Progenitor cell of endocrine pancreas (in vitro differentiated cells): ENCODE results near the gene BRF1. TPM values are rescaled to one million over a fixed set of nuclear protein-coding genes. Genes with fewer than 3 reads are reported as not detected.
A peak's percentile ranks its signal among the peaks of the same experiment; 100 is the strongest.

Source experiments
- DNase-seq: peaks from one replicate; pipeline ENCODE4 v3.0.0; 2021; ENCODE audit warnings: low spot score; ENCODE audit not compliant: unreplicated experiment
- H3K27ac Mint-ChIP-seq: 2 replicates; pipeline ENCODE4 v1.8.0; 2021; ENCODE audit warnings: mild to moderate bottlenecking, moderate library complexity, mixed read lengths
- H3K27me3 Mint-ChIP-seq: 2 replicates; pipeline ENCODE4 v1.8.0; 2021; ENCODE audit warnings: mixed read lengths
- H3K36me3 Mint-ChIP-seq: 2 replicates; pipeline ENCODE4 v1.8.0; 2022; ENCODE audit warnings: mixed read lengths; ENCODE audit not compliant: insufficient read depth
- H3K4me1 Mint-ChIP-seq: 2 replicates; pipeline ENCODE4 v1.8.0; 2021; ENCODE audit warnings: low read depth, mixed read lengths
- H3K4me3 Mint-ChIP-seq: 2 replicates; pipeline ENCODE4 v1.8.0; 2021; ENCODE audit warnings: low read depth, mild to moderate bottlenecking, moderate library complexity, mixed read lengths
- H3K9me3 Mint-ChIP-seq: 2 replicates; pipeline ENCODE4 v1.8.0; 2021; ENCODE audit warnings: low read depth, mixed read lengths
- CTCF ChIP-seq: fragments of 200-600 bp; sonication (generic); IDR thresholded peaks from one replicate; pipeline ENCODE4 v1.5.0; 2021; ENCODE audit warnings: antibody characterized with exemption, mild to moderate bottlenecking; ENCODE audit not compliant: unreplicated experiment
- total RNA-seq: library from RNA; stranded (reverse); gene quantifications from 2 replicates; pipeline ENCODE4 v1.2.1, GENCODE V29; 2021

The BRF1 gene
- total RNA-seq, 1 donor from 2014 or later, result 49.9 TPM

GRCh38 chr14:105201156-105201924 is 99.5 kb downstream of the BRF1 start:
- TF ChIP-seq CTCF, result peak; percentile 33
- no peaks in the 10 kb centered on the region for H3K36me3 Mint-ChIP-seq
- no peaks in the 10 kb centered on the region for H3K4me1 Mint-ChIP-seq
- no peak for DNase-seq
- H3K9me3 Mint-ChIP-seq, result no peaks in the 10 kb centered on the region
- H3K4me3 Mint-ChIP-seq, result no peak overlapping the region
- H3K27me3 Mint-ChIP-seq, result peaks cover 15% of the 10 kb centered on the region
- no peak overlapping the region for H3K27ac Mint-ChIP-seq

GRCh38 chr14:105200641-105201040 is 100.2 kb downstream of the BRF1 start:
- TF ChIP-seq CTCF, result no peak
- Mint-ChIP-seq H3K4me1 (no peaks in the 10 kb centered on the region), H3K27ac (no peak overlapping the region), H3K9me3 (no peaks in the 10 kb centered on the region), H3K36me3 (no peaks in the 10 kb centered on the region), H3K27me3 (peaks cover 16% of the 10 kb centered on the region), H3K4me3 (no peak overlapping the region)
- DNase-seq, result no peak

GRCh38 chr14:105200074-105200473 is 100.7 kb downstream of the BRF1 start:
- no peak overlapping the region for H3K27ac Mint-ChIP-seq
- H3K4me3 Mint-ChIP-seq, result no peak overlapping the region
- H3K9me3 Mint-ChIP-seq, result no peaks in the 10 kb centered on the region
- DNase-seq, result no peak
- no peaks in the 10 kb centered on the region for H3K4me1 Mint-ChIP-seq
- H3K27me3 Mint-ChIP-seq, result peaks cover 20% of the 10 kb centered on the region
- no peaks in the 10 kb centered on the region for H3K36me3 Mint-ChIP-seq
- TF ChIP-seq CTCF, result no peak

- Mint-ChIP-seq H3K36me3 (no peaks in the 10 kb centered on the region), H3K9me3 (no peaks in the 10 kb centered on the region), H3K4me1 (no peaks in the 10 kb centered on the region), H3K27ac (no peak overlapping the region), H3K4me3 (no peak overlapping the region), H3K27me3 (peaks cover 28% of the 10 kb centered on the region)
- TF ChIP-seq CTCF, result no peak
- DNase-seq, result no peak
Measured at GRCh38 chr14:105199093-105199492, 101.7 kb downstream of the BRF1 start.

GRCh38 chr14:105198588-105198987 is 102.2 kb downstream of the BRF1 start:
- peak; percentile 42 for TF ChIP-seq CTCF
- Mint-ChIP-seq H3K4me3 (peak overlapping the region; percentile 24), H3K36me3 (no peaks in the 10 kb centered on the region), H3K27ac (no peak overlapping the region), H3K27me3 (peaks cover 32% of the 10 kb centered on the region), H3K4me1 (no peaks in the 10 kb centered on the region), H3K9me3 (no peaks in the 10 kb centered on the region)
- no peak for DNase-seq
